Hepatocyte (in vitro differentiated cells): ENCODE measurements around the gene RUNDC3A. TPM values are rescaled to one million over a fixed set of nuclear protein-coding genes. Genes with fewer than 3 reads are reported as not detected.
A peak's percentile ranks its signal among the peaks of the same experiment; 100 is the strongest.

ENCODE experiments used
- DNase-seq: peaks from one replicate; pipeline ENCODE4 v3.0.0-alpha.2; 2016; ENCODE audit warnings: low spot score
- H2AFZ ChIP-seq: fragments of 200-600 bp; sonication (generic); 2 replicates; pipeline ENCODE4 v1.6.0; 2016; ENCODE audit warnings: antibody characterized with exemption, mild to moderate bottlenecking
- H3K27ac ChIP-seq: fragments of 200-600 bp; sonication (generic); 2 replicates; pipeline ENCODE4 v1.5.1; 2016; ENCODE audit warnings: mild to moderate bottlenecking
- H3K27me3 ChIP-seq: fragments of 200-600 bp; sonication (generic); 2 replicates; pipeline ENCODE4 v1.6.1; 2016
- H3K36me3 ChIP-seq: fragments of 200-600 bp; sonication (generic); replicated peaks from 2 replicates; pipeline ENCODE4 v1.5.1; 2016; ENCODE audit warnings: low read depth; ENCODE audit not compliant: insufficient read depth
- H3K4me1 ChIP-seq: fragments of 200-600 bp; sonication (generic); 2 replicates; pipeline ENCODE4 v1.5.1; 2016; ENCODE audit warnings: mild to moderate bottlenecking, moderate library complexity; ENCODE audit not compliant: insufficient read depth
- H3K4me2 ChIP-seq: fragments of 200-600 bp; sonication (generic); 2 replicates; pipeline ENCODE4 v1.6.0; 2016
- H3K4me3 ChIP-seq: fragments of 200-600 bp; sonication (generic); 2 replicates; pipeline ENCODE4 v1.5.1; 2016; ENCODE audit warnings: mild to moderate bottlenecking
- H3K79me2 ChIP-seq: fragments of 200-600 bp; sonication (generic); 2 replicates; pipeline ENCODE4 v1.6.0; 2017; ENCODE audit warnings: mild to moderate bottlenecking
- H3K9me2 ChIP-seq: fragments of 200-600 bp; sonication (generic); replicated peaks from 2 replicates; pipeline ENCODE4 v1.6.0; 2017; ENCODE audit warnings: mild to moderate bottlenecking; ENCODE audit not compliant: insufficient read depth
- H3K9me3 ChIP-seq: fragments of 200-600 bp; sonication (generic); 2 replicates; pipeline ENCODE4 v1.5.1; 2016; ENCODE audit warnings: low read depth, mild to moderate bottlenecking
- H4K20me1 ChIP-seq: fragments of 200-600 bp; sonication (generic); 2 replicates; pipeline ENCODE4 v1.6.0; 2016; ENCODE audit warnings: mild to moderate bottlenecking; ENCODE audit not compliant: insufficient read depth, poor library complexity, severe bottlenecking
- EZH2 ChIP-seq: fragments of 200-600 bp; sonication (generic); IDR thresholded peaks from 2 replicates; pipeline ENCODE4 v1.6.1; 2016; ENCODE audit warnings: antibody characterized with exemption, mild to moderate bottlenecking, borderline replicate concordance
- EZH2phosphoT487 ChIP-seq: fragments of 200-600 bp; sonication (generic); IDR thresholded peaks from one replicate; pipeline ENCODE4 v1.6.1; 2018; ENCODE audit warnings: antibody characterized with exemption, mild to moderate bottlenecking, low read depth, moderate library complexity; ENCODE audit not compliant: unreplicated experiment, severe bottlenecking
- WGBS: methylation state at CpG from one replicate; pipeline ENCODE4 v1.1.6; 2016; ENCODE audit warnings: low lambda C conversion rate; ENCODE audit errors: missing lambda C conversion rate; 5-methylcytosine and 5-hydroxymethylcytosine counted together
- polyA plus RNA-seq: library from polyadenylated mRNA; unstranded; fragments of >200 nt; fragmentation: Nextera tagmentation; extraction: Ambion mirVana; gene quantifications from 2 replicates; pipeline ENCODE4 v1.2.1, GENCODE V29; 2016
- total RNA-seq: library from RNA; depleted of rRNA; stranded (reverse); fragments of >200 nt; gene quantifications from 2 replicates; pipeline ENCODE4 v1.2.3, GENCODE V29; 2014
- TF ChIP-seq, protein P1 (sequence below): fragments of 200-600 bp; sonication (generic); IDR thresholded peaks from 2 replicates; pipeline ENCODE4 v1.5.1; 2016; ENCODE audit warnings: antibody characterized with exemption, mild to moderate bottlenecking; ENCODE audit not compliant: poor library complexity

Gene RUNDC3A
- total and polyA plus RNA-seq, 2 experiments from 2014 or later: 0.40 to 2.1 TPM

GRCh38 chr17:44279666-44280391, 28.6 kb upstream of the RUNDC3A start:
- Histone ChIP-seq H3K4me2 (no peak overlapping the region), H3K79me2 (no peaks in the 10 kb centered on the region), H3K36me3 (no peaks in the 10 kb centered on the region), H3K27me3 (no peaks in the 10 kb centered on the region), H3K9me3 (no peaks in the 10 kb centered on the region), H3K4me1 (no peaks in the 10 kb centered on the region), H4K20me1 (no peaks in the 10 kb centered on the region), H3K4me3 (no peak overlapping the region), H3K27ac (no peak overlapping the region), H2AFZ (no peak overlapping the region), H3K9me2 (no peaks in the 10 kb centered on the region)
- no peak for TF ChIP-seq EZH2phosphoT487
- TF ChIP-seq, protein P1, sequence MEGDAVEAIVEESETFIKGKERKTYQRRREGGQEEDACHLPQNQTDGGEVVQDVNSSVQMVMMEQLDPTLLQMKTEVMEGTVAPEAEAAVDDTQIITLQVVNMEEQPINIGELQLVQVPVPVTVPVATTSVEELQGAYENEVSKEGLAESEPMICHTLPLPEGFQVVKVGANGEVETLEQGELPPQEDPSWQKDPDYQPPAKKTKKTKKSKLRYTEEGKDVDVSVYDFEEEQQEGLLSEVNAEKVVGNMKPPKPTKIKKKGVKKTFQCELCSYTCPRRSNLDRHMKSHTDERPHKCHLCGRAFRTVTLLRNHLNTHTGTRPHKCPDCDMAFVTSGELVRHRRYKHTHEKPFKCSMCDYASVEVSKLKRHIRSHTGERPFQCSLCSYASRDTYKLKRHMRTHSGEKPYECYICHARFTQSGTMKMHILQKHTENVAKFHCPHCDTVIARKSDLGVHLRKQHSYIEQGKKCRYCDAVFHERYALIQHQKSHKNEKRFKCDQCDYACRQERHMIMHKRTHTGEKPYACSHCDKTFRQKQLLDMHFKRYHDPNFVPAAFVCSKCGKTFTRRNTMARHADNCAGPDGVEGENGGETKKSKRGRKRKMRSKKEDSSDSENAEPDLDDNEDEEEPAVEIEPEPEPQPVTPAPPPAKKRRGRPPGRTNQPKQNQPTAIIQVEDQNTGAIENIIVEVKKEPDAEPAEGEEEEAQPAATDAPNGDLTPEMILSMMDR: no peak
- TF ChIP-seq EZH2: no peak
- peak; percentile 59 for DNase-seq
- 47% methylated on average over 20 of the region's 20 CpGs for WGBS

GRCh38 chr17:44280392-44280937, 27.9 kb upstream of the RUNDC3A start:
- Histone ChIP-seq H3K9me2 (no peaks in the 10 kb centered on the region), H3K36me3 (no peaks in the 10 kb centered on the region), H3K27me3 (no peaks in the 10 kb centered on the region), H3K9me3 (no peaks in the 10 kb centered on the region), H3K27ac (no peak overlapping the region), H3K4me1 (no peaks in the 10 kb centered on the region), H4K20me1 (no peaks in the 10 kb centered on the region), H3K4me2 (no peak overlapping the region), H2AFZ (no peak overlapping the region), H3K79me2 (no peaks in the 10 kb centered on the region), H3K4me3 (no peak overlapping the region)
- DNase-seq: no peak
- WGBS: 76% methylated on average over 12 of the region's 12 CpGs
- TF ChIP-seq, protein P1: no peak
- TF ChIP-seq EZH2phosphoT487 (no peak), EZH2 (no peak)

- Histone ChIP-seq H3K27ac (no peak overlapping the region), H3K79me2 (no peaks in the 10 kb centered on the region), H4K20me1 (no peaks in the 10 kb centered on the region), H2AFZ (no peak overlapping the region), H3K27me3 (no peaks in the 10 kb centered on the region), H3K4me3 (no peak overlapping the region), H3K9me3 (no peaks in the 10 kb centered on the region), H3K4me1 (no peaks in the 10 kb centered on the region), H3K36me3 (no peaks in the 10 kb centered on the region), H3K9me2 (no peaks in the 10 kb centered on the region), H3K4me2 (no peak overlapping the region)
- 96% methylated on average over 2 of the region's 2 CpGs for WGBS
- no peak for DNase-seq
- TF ChIP-seq EZH2 (no peak), EZH2phosphoT487 (no peak)
- TF ChIP-seq, protein P1: no peak
Measured at GRCh38 chr17:44281570-44281969, 26.8 kb upstream of the RUNDC3A start.
